HG03108 (cell line): ENCODE measurements around the gene NTRK2.
"Not testable (repeated sequence)": the region's sequence is repeated elsewhere in the genome, so short reads cannot be mapped to it uniquely, and the experiment has no call there.

Experiments used
- ATAC-seq: cut with Tn5 transposase; IDR thresholded peaks from one replicate; pipeline ENCODE4 v1.9.1; 2021; ENCODE audit warnings: moderate library complexity; ENCODE audit not compliant: unreplicated experiment

The NTRK2 gene

DNA sequence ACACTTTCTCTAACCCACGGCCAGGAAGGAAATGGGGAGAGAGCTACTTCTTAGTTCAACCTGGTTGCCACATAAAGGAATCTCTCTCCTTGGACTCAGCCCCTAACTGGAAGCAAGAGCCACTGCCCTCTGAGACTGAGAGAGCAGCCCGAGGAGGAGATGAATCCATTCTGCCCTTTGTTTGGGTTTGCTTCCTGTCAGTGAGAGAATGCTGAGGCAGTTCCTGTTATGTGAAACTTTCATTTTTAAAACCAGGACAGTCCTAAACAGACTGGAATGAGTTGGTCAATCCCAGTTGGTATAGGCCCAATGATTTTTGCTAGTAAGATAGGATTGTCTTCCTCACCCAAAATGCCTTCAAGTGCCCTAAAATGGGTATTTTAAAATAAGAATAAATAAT, 205.1 kb downstream of the NTRK2 start:
- ATAC-seq, result no peak

- no peak for ATAC-seq
Measured at GRCh38 chr9:84875193-84875592, 205.7 kb downstream of the NTRK2 start.

GRCh38 chr9:84879631-84880030, 210.1 kb downstream of the NTRK2 start:
- ATAC-seq, result no peak

DNA sequence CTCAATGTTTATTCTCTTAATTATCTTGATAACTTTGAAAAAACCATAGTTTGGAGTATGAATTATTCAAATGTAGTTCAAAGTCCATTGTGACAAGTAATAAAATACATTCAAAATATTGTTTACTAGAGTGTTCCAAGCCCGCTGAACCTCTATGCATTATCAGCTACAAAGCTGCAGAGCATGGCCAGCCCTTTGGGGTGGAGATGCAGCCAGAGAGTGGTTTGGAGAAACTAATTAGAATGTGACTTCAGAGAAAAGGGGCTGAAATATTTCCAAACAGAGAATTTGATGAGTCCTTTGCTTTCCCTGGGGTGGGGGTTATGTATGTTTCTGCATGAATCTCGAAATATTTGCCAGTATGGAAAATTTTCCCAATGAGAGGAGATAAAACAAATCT, 211.3 kb downstream of the NTRK2 start:
- ATAC-seq, result no peak

GRCh38 chr9:84886866-84887265, 217.3 kb downstream of the NTRK2 start:
- ATAC-seq, result no peak

GRCh38 chr9:84891924-84892323, 222.4 kb downstream of the NTRK2 start:
- no peak for ATAC-seq

- no peak for ATAC-seq
Measured at GRCh38 chr9:84893419-84894128, 224.0 kb downstream of the NTRK2 start.

- no peak for ATAC-seq
Measured at GRCh38 chr9:84894859-84895258, 225.3 kb downstream of the NTRK2 start.

DNA sequence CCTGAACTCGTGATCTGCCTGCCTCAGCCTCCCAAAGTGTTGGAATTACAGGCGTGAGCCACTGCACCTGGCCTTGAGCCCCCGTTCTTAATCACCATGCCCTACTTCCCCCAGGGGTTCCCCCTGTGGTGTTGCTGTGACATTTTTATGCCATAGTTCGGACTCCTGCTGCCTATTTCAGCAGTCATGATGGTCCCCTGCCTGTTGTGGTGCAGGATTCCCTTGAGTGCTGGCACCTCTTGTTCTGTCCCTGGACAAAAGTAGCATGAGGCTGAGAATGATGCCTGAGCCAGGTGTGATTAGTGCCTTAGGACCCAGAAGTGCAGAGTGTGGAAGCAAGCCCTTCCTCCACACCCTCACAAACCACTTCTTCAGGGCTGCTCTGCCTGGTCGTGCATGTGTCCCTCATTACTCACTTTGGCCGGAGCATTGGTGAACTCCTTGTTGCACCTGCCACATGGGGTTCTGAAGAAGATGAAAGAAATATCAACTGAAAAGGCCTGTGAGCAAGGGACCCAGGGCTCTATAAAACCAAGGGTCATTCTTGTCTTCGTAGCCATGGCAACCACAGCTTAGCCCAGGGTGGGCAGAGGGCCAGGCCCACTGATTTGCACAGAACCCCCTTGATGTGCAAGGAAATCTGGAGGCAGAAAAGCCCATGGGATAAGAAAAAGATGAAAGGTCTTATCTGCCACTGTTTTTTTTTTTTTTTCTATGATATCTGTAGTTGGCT, 228.0 kb downstream of the NTRK2 start:
- no peak for ATAC-seq

DNA sequence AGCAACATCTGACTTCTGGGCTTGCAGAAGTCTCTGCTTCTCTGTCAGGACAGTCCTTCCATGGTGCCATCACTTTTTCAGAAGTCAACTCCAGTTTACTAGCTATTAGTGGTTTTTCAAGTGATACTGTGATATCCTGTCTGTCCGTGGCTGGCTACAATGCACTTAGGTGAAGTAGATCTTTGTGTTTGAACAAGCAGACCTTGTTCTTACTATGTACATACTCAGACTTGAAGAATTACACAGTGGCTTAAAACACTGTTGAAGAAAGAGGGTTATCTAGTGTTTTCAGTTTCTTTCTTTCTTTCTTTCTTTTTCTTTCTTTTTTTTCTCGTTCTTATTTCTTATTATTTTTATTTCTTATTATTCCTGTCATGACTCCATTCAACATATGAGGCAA, 228.7 kb downstream of the NTRK2 start:
- ATAC-seq, result no peak

GRCh38 chr9:84898618-84899017, 229.1 kb downstream of the NTRK2 start:
- ATAC-seq, result not testable (repeated sequence)

GRCh38 chr9:84899326-84899725, 229.8 kb downstream of the NTRK2 start:
- ATAC-seq, result no peak

- ATAC-seq, result no peak
Measured at GRCh38 chr9:84900421-84900820, 230.9 kb downstream of the NTRK2 start.

GRCh38 chr9:84903963-84904362, 234.4 kb downstream of the NTRK2 start:
- ATAC-seq, result no peak

GRCh38 chr9:84916769-84917168, 247.2 kb downstream of the NTRK2 start:
- ATAC-seq, result no peak

DNA sequence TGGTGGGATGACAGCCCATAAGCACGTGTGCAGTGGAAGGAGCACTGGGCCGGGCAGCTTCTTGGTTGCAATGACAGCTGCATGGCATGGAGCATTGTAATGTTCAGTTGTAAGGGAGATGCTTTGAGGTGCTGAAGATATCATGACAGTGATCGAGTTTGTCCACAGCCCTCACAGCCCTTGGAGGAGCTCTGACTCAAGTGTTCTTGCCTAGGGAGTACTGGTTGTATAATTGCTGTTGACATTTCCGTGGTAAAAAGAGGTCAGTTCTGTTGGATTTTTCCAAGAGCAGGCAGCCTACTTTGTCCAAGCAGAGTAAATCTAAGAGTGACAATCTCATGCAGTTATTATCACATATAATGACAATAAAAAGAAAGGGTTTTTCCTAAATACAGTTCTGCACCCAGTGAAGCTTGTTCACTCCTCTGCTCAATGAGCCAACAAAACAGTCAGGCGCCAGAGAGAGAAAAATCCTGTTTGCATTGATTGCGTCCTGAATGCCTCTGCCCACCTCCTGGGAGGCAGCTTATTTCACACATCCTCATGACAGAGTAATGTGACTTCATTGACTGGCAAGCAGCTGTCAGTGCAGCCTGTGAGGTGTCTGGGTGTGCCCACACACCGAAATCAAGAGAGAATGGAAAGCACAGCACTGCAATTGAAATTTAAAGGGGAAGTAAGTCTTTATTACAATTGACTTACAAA, 248.0 kb downstream of the NTRK2 start:
- ATAC-seq, result no peak

DNA sequence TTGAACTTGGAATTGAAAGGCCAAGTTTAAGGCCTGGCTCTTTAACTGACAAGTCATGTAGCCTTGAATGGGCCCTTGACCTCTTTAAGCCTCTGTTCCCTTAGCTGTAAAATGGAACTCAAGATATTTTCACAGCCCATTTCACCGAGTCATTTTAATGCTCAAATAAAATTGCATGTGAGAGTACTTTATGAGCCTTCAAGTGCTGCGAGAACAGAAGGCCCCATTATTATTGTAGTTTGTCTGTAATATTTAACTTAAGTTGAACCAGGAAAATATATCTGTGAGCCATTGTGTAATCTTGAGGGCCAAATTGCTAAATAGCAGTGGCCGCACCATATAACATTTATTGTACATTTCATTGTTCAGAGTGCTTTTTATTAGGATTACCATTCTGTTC, 249.9 kb downstream of the NTRK2 start:
- no peak for ATAC-seq

GRCh38 chr9:84921175-84921574, 251.6 kb downstream of the NTRK2 start:
- no peak for ATAC-seq

GRCh38 chr9:84922051-84922450, 252.5 kb downstream of the NTRK2 start:
- ATAC-seq, result no peak

DNA sequence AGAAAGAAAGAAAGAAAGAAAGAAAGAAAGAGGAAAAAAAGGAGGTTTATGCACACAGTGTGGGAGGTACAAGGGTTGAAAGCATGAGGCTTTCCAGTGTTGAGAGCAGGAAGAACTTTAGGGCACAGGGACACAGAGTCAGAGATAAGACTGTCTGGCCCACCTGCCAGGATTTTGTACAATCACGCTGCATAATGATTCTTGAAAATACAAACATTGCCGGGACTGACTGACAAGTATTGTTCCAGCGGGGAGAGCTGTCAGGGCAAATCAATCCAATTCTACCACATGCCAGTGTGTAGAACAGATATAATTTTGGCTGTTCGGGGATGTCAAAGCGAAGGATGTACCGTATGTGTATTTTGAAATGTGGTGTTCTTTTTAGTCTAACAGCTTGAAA, 254.7 kb downstream of the NTRK2 start:
- ATAC-seq, result no peak

- ATAC-seq, result no peak
Measured at GRCh38 chr9:84925225-84925872, 255.8 kb downstream of the NTRK2 start.
